Measurements from ENCODE around the gene UNC93B1. TPM values are rescaled to one million over a fixed set of nuclear protein-coding genes. Genes with fewer than 3 reads are reported as not detected.
A peak's percentile ranks its signal among the peaks of the same experiment; 100 is the strongest.

Gene UNC93B1
- total and polyA plus RNA-seq, 2 of the 13 experiments (the other 11 are each of a cell fraction or from before 2014, with no cell fraction given): 8.8 to 18.9 TPM

DNA sequence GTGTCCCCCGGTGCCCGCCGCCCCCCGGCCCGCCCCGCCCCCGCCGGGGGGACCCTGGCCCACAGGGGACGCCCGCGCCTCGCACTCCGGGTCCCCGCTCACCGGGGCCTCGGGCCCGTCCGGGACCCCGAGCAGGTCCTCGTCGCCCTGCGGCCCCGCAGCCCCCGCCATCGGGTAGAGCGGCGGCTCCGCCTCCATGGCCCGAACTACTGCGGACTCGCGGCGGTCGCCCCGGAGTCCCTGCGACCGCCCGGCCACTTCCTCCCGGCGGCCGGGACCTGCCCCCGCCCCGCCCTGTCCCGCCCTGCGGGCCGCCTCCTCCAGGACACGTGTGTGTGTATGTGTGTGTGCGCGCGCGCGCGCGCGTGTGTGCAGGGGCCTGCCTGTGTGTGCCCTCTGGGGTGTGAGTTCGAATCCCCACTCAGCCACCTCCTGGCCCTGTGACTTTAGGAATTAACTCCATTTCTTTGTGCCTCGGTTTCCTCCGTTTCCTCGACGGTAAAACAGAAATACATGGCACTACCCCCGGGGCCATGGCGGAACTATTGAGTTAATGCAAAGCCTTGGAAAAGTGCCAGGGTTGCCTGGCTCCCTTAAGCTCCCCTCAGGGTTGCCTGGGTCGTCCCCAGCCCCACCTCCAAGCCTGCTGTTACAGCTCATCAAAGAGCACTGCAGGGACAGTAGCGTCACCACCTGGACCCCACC lies at the start of gene UNC93B1 (continued):
- TF ChIP-seq, protein P1, sequence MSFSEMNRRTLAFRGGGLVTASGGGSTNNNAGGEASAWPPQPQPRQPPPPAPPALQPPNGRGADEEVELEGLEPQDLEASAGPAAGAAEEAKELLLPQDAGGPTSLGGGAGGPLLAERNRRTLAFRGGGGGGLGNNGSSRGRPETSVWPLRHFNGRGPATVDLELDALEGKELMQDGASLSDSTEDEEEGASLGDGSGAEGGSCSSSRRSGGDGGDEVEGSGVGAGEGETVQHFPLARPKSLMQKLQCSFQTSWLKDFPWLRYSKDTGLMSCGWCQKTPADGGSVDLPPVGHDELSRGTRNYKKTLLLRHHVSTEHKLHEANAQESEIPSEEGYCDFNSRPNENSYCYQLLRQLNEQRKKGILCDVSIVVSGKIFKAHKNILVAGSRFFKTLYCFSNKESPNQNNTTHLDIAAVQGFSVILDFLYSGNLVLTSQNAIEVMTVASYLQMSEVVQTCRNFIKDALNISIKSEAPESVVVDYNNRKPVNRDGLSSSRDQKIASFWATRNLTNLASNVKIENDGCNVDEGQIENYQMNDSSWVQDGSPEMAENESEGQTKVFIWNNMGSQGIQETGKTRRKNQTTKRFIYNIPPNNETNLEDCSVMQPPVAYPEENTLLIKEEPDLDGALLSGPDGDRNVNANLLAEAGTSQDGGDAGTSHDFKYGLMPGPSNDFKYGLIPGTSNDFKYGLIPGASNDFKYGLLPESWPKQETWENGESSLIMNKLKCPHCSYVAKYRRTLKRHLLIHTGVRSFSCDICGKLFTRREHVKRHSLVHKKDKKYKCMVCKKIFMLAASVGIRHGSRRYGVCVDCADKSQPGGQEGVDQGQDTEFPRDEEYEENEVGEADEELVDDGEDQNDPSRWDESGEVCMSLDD (CRISPR knock-in tag; IDR thresholded peaks at IDR 0.05; ENCODE audit: borderline replicate concordance): no peak
- no peak for TF ChIP-seq CENPT (CRISPR knock-in tag; IDR thresholded peaks at IDR 0.05; ENCODE audit: low read depth)
- TF ChIP-seq U2AF2 (IDR thresholded peaks at IDR 0.05; ENCODE audit: low read depth, low read length): no peak
- TF ChIP-seq, protein P2, sequence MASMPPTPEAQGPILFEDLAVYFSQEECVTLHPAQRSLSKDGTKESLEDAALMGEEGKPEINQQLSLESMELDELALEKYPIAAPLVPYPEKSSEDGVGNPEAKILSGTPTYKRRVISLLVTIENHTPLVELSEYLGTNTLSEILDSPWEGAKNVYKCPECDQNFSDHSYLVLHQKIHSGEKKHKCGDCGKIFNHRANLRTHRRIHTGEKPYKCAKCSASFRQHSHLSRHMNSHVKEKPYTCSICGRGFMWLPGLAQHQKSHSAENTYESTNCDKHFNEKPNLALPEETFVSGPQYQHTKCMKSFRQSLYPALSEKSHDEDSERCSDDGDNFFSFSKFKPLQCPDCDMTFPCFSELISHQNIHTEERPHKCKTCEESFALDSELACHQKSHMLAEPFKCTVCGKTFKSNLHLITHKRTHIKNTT (CRISPR knock-in tag; IDR thresholded peaks at IDR 0.05): no peak
- TF ChIP-seq ZNF839 (CRISPR knock-in tag; IDR thresholded peaks at IDR 0.05; ENCODE audit: borderline replicate concordance): no peak
- TF ChIP-seq XBP1 (CRISPR knock-in tag; IDR thresholded peaks at IDR 0.05): no peak
- TF ChIP-seq ZSCAN31 (CRISPR knock-in tag; IDR thresholded peaks at IDR 0.05; ENCODE audit: low read depth): no peak; the same call in 1 of the 2 replicates
- no peak for TF ChIP-seq ZNF780A (CRISPR knock-in tag; IDR thresholded peaks at IDR 0.05)
- TF ChIP-seq HDAC2 (CRISPR knock-in tag; IDR thresholded peaks at IDR 0.05): peak; percentile 29; the same call in 1 of the 2 replicates
- TF ChIP-seq, protein P3, sequence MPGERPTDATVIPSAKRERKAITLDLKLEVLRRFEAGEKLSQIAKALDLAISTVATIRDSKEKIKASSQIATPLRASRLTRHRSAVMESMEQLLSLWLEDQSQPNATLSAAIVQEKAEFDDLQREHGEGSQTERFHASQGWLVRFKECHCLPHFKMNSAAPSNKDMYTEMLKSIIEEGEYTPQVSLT (CRISPR knock-in tag; IDR thresholded peaks at IDR 0.05; ENCODE audit: borderline replicate concordance, low read depth): no peak
- TF ChIP-seq, protein P4, sequence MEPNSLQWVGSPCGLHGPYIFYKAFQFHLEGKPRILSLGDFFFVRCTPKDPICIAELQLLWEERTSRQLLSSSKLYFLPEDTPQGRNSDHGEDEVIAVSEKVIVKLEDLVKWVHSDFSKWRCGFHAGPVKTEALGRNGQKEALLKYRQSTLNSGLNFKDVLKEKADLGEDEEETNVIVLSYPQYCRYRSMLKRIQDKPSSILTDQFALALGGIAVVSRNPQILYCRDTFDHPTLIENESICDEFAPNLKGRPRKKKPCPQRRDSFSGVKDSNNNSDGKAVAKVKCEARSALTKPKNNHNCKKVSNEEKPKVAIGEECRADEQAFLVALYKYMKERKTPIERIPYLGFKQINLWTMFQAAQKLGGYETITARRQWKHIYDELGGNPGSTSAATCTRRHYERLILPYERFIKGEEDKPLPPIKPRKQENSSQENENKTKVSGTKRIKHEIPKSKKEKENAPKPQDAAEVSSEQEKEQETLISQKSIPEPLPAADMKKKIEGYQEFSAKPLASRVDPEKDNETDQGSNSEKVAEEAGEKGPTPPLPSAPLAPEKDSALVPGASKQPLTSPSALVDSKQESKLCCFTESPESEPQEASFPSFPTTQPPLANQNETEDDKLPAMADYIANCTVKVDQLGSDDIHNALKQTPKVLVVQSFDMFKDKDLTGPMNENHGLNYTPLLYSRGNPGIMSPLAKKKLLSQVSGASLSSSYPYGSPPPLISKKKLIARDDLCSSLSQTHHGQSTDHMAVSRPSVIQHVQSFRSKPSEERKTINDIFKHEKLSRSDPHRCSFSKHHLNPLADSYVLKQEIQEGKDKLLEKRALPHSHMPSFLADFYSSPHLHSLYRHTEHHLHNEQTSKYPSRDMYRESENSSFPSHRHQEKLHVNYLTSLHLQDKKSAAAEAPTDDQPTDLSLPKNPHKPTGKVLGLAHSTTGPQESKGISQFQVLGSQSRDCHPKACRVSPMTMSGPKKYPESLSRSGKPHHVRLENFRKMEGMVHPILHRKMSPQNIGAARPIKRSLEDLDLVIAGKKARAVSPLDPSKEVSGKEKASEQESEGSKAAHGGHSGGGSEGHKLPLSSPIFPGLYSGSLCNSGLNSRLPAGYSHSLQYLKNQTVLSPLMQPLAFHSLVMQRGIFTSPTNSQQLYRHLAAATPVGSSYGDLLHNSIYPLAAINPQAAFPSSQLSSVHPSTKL (CRISPR knock-in tag; IDR thresholded peaks at IDR 0.05): no peak
- no peak for TF ChIP-seq KAT7 (CRISPR knock-in tag; IDR thresholded peaks at IDR 0.05; ENCODE audit: borderline replicate concordance)
- TF ChIP-seq ZNF768 (CRISPR knock-in tag; IDR thresholded peaks at IDR 0.05): 0 out of 2 replicates have a peak, but pooled peaks have one; percentile 13
- TF ChIP-seq HNRNPL (IDR thresholded peaks at IDR 0.05; ENCODE audit: low read depth, low read length): no peak
- no peak for TF ChIP-seq TRIM24 (CRISPR knock-in tag; IDR thresholded peaks at IDR 0.05)
- TF ChIP-seq ZNF547 (CRISPR knock-in tag; IDR thresholded peaks at IDR 0.05): no peak
- TF ChIP-seq, protein P5, sequence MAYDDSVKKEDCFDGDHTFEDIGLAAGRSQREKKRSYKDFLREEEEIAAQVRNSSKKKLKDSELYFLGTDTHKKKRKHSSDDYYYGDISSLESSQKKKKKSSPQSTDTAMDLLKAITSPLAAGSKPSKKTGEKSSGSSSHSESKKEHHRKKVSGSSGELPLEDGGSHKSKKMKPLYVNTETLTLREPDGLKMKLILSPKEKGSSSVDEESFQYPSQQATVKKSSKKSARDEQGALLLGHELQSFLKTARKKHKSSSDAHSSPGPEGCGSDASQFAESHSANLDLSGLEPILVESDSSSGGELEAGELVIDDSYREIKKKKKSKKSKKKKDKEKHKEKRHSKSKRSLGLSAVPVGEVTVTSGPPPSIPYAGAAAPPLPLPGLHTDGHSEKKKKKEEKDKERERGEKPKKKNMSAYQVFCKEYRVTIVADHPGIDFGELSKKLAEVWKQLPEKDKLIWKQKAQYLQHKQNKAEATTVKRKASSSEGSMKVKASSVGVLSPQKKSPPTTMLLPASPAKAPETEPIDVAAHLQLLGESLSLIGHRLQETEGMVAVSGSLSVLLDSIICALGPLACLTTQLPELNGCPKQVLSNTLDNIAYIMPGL (CRISPR knock-in tag; IDR thresholded peaks at IDR 0.05; ENCODE audit: borderline replicate concordance in 1 of 2, low read depth in 1 of 2): peak in 1 of 2 experiments; percentile 60; a peak in 2 of 4 replicates
- no peak for TF ChIP-seq REXO4 (CRISPR knock-in tag; IDR thresholded peaks at IDR 0.05; ENCODE audit: borderline replicate concordance)
- no peak for TF ChIP-seq ZNF264 (CRISPR knock-in tag; IDR thresholded peaks at IDR 0.05)
